Uterus (tissue), 2 donors: ENCODE data around the gene NEUROG2.

Source experiments
- POLR2A ChIP-seq, 2 donors: fragments of 450-650 bp; IDR thresholded peaks; one replicate each; pipeline ENCODE4 v1.6.1; 2016; ENCODE audit warnings: antibody characterized with exemption in 2 of 2, mild to moderate bottlenecking in 1 of 2, moderate library complexity in 1 of 2
- TF ChIP-seq, protein P1 (sequence below), 4 experiments: fragments of 200-600 bp in 2 of 4; fragments of 450-650 bp in 2 of 4; sonication (generic) in 2 of 4; IDR thresholded peaks; one replicate each; pipeline ENCODE4 v1.5.1; 2016 to 2019; ENCODE audit warnings: antibody characterized with exemption in 4 of 4, mild to moderate bottlenecking in 2 of 4, moderate library complexity in 1 of 4

DNA sequence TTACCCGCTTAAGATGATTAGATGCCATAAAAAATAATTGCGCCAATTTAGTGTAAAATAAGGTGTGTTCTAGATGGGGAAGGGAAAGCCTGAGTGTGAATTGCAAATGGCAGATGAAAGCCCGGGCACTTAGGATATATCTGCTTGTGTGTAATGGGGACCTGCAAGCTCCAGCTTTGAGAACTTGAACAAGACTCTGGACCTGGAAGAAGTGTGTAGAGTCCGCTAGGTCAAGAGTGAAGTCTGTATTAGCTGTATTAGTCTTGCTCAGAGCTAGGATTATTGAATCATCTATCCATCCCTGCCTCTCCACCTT, 4.2 kb downstream of the NEUROG2 start:
- TF ChIP-seq, protein P1, sequence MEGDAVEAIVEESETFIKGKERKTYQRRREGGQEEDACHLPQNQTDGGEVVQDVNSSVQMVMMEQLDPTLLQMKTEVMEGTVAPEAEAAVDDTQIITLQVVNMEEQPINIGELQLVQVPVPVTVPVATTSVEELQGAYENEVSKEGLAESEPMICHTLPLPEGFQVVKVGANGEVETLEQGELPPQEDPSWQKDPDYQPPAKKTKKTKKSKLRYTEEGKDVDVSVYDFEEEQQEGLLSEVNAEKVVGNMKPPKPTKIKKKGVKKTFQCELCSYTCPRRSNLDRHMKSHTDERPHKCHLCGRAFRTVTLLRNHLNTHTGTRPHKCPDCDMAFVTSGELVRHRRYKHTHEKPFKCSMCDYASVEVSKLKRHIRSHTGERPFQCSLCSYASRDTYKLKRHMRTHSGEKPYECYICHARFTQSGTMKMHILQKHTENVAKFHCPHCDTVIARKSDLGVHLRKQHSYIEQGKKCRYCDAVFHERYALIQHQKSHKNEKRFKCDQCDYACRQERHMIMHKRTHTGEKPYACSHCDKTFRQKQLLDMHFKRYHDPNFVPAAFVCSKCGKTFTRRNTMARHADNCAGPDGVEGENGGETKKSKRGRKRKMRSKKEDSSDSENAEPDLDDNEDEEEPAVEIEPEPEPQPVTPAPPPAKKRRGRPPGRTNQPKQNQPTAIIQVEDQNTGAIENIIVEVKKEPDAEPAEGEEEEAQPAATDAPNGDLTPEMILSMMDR (IDR thresholded peaks at IDR 0.05) = no peak
- no peak for TF ChIP-seq POLR2A (IDR thresholded peaks at IDR 0.05)
